Measurements from ENCODE around the gene COX4I2.
A peak's percentile ranks its signal among the peaks of the same experiment; 100 is the strongest.
"Not testable (repeated sequence)": the region's sequence is repeated elsewhere in the genome, so short reads cannot be mapped to it uniquely, and the experiment has no call there.

COX4I2 gene

GRCh38 chr20:31608251-31608945 is 29.3 kb upstream of the COX4I2 start:
- TF ChIP-seq CTCF (IDR thresholded peaks at IDR 0.05), result no peak
- Histone ChIP-seq H3K27ac (peak overlapping the region; percentile 6 to 94), H3K4me3 (peak overlapping the region; percentile 88)
- peak; percentile 87 for DNase-seq (ENCODE audit: low spot score)

DNA sequence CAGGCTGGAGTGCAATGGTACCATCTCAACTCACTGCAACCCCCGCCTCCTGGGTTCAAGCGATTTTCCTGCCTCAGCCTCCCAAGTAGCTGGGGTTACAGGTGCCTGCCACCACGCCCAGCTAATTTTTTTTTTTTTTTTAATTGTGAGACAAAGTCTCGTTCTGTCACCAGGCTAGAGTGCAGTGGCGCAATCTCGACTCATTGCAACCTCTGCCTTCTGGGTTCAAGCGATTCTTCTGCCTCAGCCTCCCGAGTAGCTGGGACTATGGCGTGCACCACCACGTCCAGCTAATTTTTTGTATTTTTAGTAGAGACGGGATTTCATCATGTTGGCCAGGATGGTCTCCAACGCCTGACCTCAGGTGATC is 25.5 kb upstream of the COX4I2 start:
- not testable (repeated sequence) for H3K4me3 ChIP-seq; H3K27ac ChIP-seq; DNase-seq (ENCODE audit: low spot score)

DNA sequence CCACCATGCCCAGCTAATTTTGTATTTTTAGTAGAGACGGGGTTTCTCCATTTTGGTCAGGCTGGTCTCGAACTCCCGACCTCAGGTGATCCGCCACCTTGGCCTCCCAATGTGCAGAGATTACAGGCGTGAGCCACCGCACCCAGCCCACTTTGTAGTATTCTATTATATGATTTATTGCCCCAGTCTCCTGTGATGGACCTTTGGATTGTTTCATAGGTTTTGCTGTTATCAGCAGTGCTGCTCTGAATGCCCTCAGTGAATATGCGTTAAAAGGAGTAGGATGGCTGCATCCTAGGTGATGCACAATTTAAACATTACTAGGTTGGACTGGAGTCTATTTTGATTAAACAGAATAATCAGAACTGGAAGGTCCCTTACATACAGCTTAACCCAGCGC is 22.3 kb upstream of the COX4I2 start:
- Histone ChIP-seq H3K4me3 (no peak overlapping the region), H3K27ac (no peak overlapping the region)
- TF ChIP-seq CTCF (IDR thresholded peaks at IDR 0.05), result no peak
- DNase-seq (ENCODE audit: low spot score), result no peak

GRCh38 chr20:31617432-31618104 is 20.1 kb upstream of the COX4I2 start:
- Histone ChIP-seq H3K4me3 (no peak overlapping the region), H3K27ac (no peak overlapping the region)
- TF ChIP-seq CTCF (IDR thresholded peaks at IDR 0.05), result no peak
- DNase-seq (ENCODE audit: low spot score), result no peak

DNA sequence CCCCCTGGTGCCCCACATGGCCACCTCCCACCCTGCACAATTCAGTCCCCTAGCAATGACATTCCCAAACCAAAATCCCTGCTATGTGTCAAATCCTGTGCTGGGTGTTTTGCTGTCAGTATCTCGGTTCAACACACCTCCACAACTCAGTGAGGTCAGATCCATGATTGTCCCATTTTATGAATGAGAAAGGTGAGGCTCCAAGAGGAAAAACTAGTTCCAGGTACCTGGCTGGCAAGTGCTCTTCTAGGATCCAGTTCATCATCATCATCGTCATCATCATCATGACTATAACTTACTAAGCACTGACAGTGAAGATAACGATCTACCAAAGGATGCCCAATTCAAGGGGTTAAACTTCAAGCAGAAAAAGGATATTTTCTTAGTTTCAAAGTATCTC is 17.5 kb upstream of the COX4I2 start:
- no peak for TF ChIP-seq CTCF (IDR thresholded peaks at IDR 0.05)
- DNase-seq (ENCODE audit: low spot score), result no peak
- Histone ChIP-seq H3K27ac (no peak overlapping the region), H3K4me3 (no peak overlapping the region)

DNA sequence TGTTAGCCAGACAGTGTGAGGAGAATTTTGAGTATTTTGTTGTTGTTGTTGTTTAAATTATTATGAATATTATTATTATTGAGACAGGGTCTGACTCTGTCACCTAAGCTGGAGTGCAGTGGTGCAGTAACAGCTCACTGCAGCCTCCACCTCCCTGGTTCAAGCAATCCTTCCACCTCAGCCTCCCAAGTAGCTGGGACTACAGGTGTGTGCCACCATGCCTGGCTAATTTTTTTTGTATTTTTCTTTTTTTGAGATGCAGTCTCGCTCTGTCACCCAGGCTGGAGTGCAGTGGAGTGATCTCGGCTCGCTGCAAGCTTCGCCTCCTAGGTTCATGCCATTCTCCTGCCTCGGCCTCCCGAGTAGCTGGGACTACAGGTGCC is 14.6 kb upstream of the COX4I2 start:
- not testable (repeated sequence) for DNase-seq (ENCODE audit: low spot score); H3K27ac ChIP-seq

GRCh38 chr20:31626534-31626933 is 11.2 kb upstream of the COX4I2 start:
- not testable (repeated sequence) for H3K4me3 ChIP-seq; DNase-seq (ENCODE audit: low spot score); H3K27ac ChIP-seq

More for the DNA sequence above, 14.6 kb upstream of the COX4I2 start:
- H3K4me3 ChIP-seq, result not testable (repeated sequence)

DNA sequence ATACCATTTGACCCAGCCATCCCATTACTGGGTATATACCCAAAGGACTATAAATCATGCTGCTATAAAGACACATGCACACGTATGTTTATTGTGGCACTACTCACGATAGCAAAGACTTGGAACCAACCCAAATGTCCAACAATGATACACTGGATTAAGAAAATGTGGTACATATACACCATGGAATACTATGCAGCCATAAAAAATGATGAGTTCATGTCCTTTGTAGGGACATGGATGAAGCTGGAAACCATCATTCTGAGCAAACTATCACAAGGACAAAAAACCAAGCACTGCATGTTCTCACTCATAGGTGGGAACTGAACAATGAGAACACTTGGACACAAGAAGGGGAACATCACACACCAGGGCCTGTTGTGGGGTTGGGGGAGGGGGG is 9.7 kb upstream of the COX4I2 start:
- DNase-seq (ENCODE audit: low spot score); H3K27ac ChIP-seq; H3K4me3 ChIP-seq: not testable (repeated sequence)

GRCh38 chr20:31630187-31630790 is 7.4 kb upstream of the COX4I2 start:
- DNase-seq (ENCODE audit: low spot score), result no peak

More at GRCh38 chr20:31630187-31630790, 7.4 kb upstream of the COX4I2 start:
- Histone ChIP-seq H3K27ac (no peak overlapping the region), H3K4me3 (no peak overlapping the region)
- TF ChIP-seq CTCF (IDR thresholded peaks at IDR 0.05), result no peak
